HCT116 (cell line): ENCODE results near the gene CLEC16A.

ENCODE experiments used
- EZH2phosphoT487 ChIP-seq: fragments of 200-600 bp; IDR thresholded peaks from 2 replicates; pipeline ENCODE4 v1.6.1; 2018; ENCODE audit warnings: antibody characterized with exemption, borderline replicate concordance
- POLR2A ChIP-seq: IDR thresholded peaks from 2 replicates; pipeline ENCODE4 v1.7.0; 2011; ENCODE audit warnings: borderline replicate concordance; ENCODE audit not compliant: insufficient read depth, insufficient read length; ENCODE audit errors: extremely low read depth
- POLR2AphosphoS5 ChIP-seq: IDR thresholded peaks from 2 replicates; pipeline ENCODE4 v1.6.1; 2011; ENCODE audit warnings: mild to moderate bottlenecking, low read depth, low read length, moderate library complexity
- RAD21 ChIP-seq: IDR thresholded peaks from 2 replicates; pipeline ENCODE4 v1.6.1; 2012; ENCODE audit warnings: low read depth, mild to moderate bottlenecking
- TF ChIP-seq, protein P1 (sequence below), 3 experiments: fragments of 200-600 bp in 1 of 3; sonication (generic) in 1 of 3; IDR thresholded peaks in 2 of 3; conservative IDR thresholded peaks in 1 of 3; 2 replicates each; pipeline ENCODE4 v1.5.1; 2012 to 2017; ENCODE audit warnings: low read depth in 2 of 3, low read length in 2 of 3, antibody characterized with exemption in 1 of 3, borderline replicate concordance in 1 of 3, control low read depth in 1 of 3, mild to moderate bottlenecking in 1 of 3, mixed read lengths in 1 of 3, mixed run types in 1 of 3, moderate library complexity in 1 of 3; ENCODE audit not compliant: insufficient read depth in 1 of 3
- TF ChIP-seq, protein P2 (sequence below): IDR thresholded peaks from 2 replicates; pipeline ENCODE4 v1.6.1; 2012

DNA sequence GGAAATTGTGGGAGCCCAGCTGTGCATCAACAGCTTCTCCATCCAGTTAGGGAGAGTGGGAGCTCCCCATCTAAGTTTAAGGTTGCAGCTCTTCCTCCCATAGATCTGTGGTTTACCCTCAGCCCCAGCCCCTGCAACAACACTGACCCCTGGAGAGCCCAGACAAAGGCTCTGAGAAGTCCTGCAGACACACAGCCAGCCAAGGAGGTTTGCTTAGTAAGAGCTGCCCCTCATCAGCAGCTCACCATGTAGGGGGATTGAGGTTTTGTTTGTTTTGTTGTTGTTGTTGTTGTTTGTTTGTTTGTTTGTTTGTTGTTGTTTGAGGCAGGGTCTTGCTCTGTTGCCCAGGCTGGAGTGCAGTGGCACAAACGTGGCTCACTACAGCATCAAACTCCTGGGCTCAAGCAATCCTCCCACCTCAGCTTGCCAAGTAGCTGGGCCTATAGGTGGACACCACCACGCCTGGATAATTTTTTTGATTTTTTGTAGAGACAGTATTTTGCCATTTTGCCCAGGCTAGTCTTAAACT lies 138.6 kb downstream of the CLEC16A start:
- TF ChIP-seq POLR2A (no peak), RAD21 (no peak), POLR2AphosphoS5 (no peak), EZH2phosphoT487 (no peak)
- TF ChIP-seq, protein P1, sequence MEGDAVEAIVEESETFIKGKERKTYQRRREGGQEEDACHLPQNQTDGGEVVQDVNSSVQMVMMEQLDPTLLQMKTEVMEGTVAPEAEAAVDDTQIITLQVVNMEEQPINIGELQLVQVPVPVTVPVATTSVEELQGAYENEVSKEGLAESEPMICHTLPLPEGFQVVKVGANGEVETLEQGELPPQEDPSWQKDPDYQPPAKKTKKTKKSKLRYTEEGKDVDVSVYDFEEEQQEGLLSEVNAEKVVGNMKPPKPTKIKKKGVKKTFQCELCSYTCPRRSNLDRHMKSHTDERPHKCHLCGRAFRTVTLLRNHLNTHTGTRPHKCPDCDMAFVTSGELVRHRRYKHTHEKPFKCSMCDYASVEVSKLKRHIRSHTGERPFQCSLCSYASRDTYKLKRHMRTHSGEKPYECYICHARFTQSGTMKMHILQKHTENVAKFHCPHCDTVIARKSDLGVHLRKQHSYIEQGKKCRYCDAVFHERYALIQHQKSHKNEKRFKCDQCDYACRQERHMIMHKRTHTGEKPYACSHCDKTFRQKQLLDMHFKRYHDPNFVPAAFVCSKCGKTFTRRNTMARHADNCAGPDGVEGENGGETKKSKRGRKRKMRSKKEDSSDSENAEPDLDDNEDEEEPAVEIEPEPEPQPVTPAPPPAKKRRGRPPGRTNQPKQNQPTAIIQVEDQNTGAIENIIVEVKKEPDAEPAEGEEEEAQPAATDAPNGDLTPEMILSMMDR (IDR thresholded peaks at IDR 0.05 in 2 of 3, conservative IDR thresholded peaks at IDR 0.05 in 1 of 3; ENCODE audit: borderline replicate concordance in 1 of 3, insufficient read depth in 1 of 3, low read depth in 2 of 3, low read length in 2 of 3), result no peak
- TF ChIP-seq, protein P2, sequence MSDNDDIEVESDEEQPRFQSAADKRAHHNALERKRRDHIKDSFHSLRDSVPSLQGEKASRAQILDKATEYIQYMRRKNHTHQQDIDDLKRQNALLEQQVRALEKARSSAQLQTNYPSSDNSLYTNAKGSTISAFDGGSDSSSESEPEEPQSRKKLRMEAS, result no peak
